IPS-NIHi7 (cell line): ENCODE results near the gene FAM110D.

Source experiments
- DNase-seq: peaks from one replicate; pipeline ENCODE4 v3.0.0; 2012; ENCODE audit warnings: mixed read lengths; ENCODE audit errors: extremely low spot score

Gene FAM110D

DNA sequence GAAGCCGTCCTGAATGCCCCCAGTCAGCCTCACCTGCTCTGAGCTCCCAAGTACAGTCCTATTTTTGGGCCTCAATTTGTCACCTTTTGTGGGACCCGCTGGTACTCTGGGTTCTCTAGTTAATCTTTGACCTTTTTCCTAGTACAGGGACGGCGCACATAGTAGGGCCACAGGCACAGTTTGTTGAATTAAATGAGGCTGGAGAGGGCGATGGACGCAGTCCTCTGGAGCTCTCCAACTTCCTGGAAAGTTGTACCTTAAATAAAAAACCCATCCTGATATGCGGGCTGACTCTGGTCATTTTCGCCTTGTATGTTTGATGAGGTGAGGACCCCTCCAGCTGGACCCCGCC lies 4.8 kb downstream of the FAM110D start:
- no peak for DNase-seq

- peak; percentile 74 for DNase-seq
Observed at GRCh38 chr1:26164036-26164860, 5.4 kb downstream of the FAM110D start.

- DNase-seq = no peak
Observed at GRCh38 chr1:26164861-26165842, 6.3 kb downstream of the FAM110D start.

DNA sequence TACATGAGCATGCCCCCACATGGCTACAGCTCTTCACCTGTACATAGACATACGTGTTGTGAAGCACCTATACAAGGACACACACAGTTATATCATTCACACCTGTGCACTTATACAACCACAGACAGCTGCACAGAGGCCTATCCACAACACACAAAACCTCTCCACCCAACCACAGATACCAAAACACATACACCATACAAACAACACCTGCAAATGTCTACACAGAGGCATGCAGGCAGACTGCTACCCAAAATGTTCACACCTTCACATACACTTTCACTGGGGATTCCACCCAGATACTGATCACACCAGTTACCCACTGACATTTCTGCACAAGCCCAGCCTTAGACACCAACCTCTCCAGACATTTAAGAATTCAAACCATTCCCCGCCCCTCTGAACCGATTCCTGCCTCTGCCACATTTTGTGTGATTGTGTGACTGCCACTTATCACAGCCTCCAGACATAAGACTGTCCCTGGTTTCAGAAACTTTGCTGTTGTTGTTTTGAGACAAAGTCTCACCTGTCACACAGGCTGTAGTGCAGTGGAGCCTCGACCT lies 7.9 kb downstream of the FAM110D start:
- DNase-seq = no peak

GRCh38 chr1:26168410-26169197 lies 9.7 kb downstream of the FAM110D start, which contains the start of gene C1orf232:
Gene C1orf232 (minus strand): TSS chr1:26168963. CDS start chr1:26168499, 464 bp downstream.
- DNase-seq = no peak

GRCh38 chr1:26169198-26169554 lies 10.3 kb downstream of the FAM110D start:
- no peak for DNase-seq

DNA sequence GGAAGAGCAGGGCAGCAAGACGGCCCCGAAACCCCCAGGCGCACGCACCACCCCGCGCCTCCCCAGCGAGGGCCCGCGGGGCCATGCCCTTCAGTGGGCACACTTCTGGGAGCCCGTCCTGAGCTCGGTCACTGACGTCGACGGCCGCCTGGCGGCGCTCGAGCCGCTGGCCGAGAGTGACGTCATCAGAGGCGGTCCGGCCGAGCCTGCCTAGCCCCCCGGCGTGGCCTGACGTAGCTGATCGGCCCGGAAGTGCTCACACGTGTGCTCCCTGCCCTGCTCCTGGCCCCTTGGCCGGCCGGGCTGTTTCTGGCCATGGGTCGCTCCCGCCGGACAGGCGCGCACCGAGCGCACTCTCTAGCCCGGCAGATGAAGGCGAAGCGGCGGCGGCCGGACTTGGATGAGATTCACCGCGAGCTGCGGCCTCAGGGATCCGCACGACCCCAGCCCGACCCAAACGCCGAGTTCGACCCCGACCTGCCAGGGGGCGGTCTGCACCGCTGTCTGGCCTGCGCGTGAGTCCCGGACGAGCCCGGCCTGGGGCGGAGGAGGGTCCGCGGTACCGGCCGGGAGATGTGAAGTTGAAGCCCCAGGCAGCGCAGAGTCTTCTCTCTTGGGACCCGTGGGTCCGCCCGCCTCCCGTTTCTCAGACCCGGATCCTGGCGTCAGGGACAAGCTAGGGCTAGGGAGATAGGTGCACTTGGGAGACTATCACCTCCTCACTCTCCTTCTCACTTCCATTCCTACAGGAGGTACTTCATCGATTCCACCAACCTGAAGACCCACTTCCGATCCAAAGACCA lies 11.0 kb downstream of the FAM110D start, which contains the start of gene ZNF593:
ZNF593 (plus strand) TSS at position 240 of the 803 bp plus-strand sequence; CDS start at position 316, 76 bp downstream.
- DNase-seq = peak; percentile 97

DNA sequence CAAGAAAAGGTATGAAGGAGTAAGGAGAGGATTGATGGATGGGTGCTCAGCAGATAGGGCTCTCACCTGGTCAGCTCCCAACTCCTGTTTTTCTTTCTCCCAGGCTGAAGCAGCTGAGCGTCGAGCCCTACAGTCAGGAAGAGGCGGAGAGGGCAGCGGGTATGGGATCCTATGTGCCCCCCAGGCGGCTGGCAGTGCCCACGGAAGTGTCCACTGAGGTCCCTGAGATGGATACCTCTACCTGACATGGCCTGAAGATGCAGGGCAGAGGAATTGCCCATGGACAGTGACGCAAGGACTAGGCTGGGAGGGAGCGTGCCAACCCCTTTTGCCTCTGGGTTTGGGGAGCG lies 11.6 kb downstream of the FAM110D start:
- no peak for DNase-seq

DNA sequence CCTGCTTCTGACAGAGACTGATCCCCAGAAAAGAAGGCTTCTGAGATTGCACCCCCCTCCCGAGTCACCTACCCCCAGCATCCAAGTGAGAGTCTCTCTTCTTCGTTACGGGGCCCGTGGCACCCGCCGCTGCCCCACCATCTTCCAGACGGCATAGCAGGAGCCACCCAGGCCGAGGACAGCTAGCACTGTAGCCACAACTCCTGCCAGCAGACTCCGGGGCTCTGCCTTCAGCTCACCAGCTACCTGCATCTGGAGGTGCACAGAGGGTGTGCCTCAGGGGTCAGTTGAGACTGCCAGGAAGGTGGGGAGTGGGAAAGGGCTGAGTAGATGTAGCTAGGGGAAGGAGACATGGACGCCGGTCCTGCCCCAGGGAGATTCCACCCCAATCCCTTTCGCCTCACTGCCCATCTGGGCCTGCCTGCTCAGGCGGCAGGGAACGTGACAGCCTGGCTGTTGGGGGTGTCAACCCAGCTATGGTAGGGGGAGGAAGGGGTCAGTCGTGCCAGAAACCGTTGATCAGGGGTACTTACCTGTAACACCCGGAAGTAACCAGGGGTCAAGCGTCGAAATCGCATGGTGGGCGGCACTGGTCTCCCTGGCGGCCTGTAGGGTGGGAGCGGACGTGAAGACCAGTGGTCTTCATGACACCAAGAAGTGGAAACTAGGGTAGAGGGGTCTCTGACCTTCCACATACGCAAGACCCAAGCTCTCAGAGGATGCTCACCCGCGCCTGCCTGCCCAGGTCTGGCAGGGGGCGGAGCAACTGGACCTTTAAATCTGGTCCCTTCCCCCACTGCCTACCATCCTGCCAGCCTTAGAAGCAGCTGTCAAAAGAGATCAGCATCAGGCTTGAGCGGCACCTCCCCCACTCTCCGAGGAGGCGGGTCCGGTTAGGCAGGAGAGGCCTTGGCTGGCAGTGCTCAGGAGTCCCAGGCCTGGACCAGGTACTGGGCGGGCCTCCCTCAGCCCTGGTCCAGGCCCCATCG lies 12.5 kb downstream of the FAM110D start, which contains the start of gene ZNF593OS:
ZNF593OS (minus strand) TSS at position 749 of the 989 bp plus-strand sequence; CDS start at position 578, 171 bp downstream.
- DNase-seq = no peak

GRCh38 chr1:26175346-26175745 lies 16.5 kb downstream of the FAM110D start:
- DNase-seq = no peak

DNA sequence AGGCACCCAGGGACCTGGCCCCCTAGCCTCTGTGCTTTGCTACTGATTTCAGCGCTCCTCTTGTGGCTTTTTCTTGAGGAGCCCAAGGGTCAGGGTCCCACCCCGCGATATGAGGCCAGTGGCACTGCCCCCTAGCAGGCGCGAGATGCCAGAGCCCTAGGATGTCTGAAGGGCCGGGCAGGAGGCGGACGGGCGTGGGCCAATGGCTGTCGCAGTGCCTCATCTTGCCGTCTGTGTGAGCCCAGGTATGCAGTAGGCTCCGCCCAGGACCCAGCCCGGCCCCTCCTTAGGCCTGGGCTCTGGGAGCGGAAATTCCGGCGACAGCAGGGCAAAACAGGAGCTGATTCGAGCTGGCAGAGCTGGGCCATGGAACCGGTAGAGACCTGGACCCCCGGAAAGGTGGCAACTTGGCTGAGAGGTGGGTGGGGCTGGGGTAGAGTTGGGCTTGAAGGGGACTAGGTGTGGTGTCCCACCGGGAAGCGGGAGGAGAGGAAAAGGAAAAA lies 18.4 kb downstream of the FAM110D start, which contains the start of gene CNKSR1:
CNKSR1 (plus strand) TSS at position 310 of the 503 bp plus-strand sequence; CDS start at position 367, 57 bp downstream.
- DNase-seq = peak; percentile 96

GRCh38 chr1:26180010-26180506 lies 21.2 kb downstream of the FAM110D start:
- DNase-seq = no peak

GRCh38 chr1:26181586-26182382 lies 22.9 kb downstream of the FAM110D start:
- no peak for DNase-seq

DNA sequence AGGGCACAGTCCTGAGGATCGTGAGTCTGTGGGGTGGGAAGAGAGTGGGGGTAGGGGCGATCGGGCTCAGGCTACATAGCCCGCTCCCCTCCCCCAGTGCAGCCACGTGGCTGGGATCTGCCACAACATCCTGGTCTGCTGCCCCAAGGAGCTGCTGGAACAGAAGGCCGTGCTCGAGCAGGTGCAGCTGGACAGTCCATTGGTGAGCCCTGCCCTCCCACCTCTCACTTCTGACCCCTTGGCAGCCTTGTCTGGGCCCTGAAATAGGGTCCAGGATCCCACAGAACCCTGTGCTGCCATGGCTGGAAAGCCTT lies 23.5 kb downstream of the FAM110D start:
- DNase-seq = no peak

DNA sequence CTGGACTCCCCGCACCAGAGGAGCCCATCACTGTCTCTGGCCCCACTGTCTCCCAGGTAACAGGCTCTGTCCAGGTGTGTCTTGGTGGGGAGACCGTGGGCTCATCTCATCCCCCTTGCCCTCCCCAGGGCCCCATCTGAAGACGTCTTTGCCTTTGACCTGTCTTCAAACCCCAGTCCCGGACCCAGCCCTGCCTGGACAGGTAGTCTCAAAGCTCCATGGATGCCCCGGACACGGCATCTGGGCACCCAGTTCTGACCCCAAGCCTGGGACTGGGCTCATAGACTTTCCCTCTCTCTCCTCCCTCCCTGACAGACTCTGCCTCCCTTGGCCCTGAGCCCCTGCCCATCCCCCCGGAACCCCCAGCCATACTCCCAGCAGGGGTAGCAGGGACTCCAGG lies 25.2 kb downstream of the FAM110D start:
- DNase-seq = no peak

DNA sequence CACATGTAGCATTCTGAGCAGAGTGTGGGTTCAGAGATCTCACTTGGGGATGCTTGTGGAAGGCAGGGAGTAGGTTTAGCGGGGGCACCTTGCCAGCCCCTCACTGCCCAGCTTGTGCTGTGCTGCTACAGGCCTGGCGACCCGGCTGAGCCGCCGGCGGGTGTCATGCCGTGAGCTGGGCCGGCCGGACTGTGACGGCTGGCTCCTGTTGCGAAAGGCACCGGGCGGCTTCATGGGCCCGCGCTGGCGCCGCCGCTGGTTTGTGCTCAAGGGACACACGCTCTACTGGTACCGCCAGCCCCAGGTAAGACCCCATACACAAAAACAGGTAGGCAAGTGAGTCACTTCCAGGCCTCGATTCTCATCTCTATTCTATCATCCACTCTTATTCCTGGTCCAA lies 26.0 kb downstream of the FAM110D start:
- DNase-seq = no peak

DNA sequence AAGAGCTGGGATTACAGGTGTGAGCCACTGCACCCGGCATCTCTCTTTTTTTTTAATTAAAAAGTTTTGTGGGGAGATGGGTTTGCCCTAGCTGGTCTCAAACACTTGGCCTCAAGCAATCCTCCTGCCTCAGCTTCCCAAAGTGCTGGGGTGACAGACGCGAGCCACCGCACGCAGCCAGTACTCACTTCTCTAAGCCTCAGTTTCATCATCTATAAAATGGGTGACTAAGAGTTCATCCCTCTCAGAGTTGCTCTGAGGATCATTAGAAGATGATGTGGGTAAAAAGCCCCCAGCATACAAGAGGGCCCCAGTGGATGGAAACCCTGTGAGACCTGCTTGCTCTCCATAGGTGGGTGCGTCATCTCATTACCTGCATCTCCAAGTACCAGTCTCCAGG lies 29.0 kb downstream of the FAM110D start:
- DNase-seq = no peak

- DNase-seq = no peak
Observed at GRCh38 chr1:26188477-26188876, 29.6 kb downstream of the FAM110D start.
